Muscle of leg (tissue), 11 donors: ENCODE measurements around the gene SLC45A3. TPM values are rescaled to one million over a fixed set of nuclear protein-coding genes. Genes with fewer than 3 reads are reported as not detected.

Experiments
- DNase-seq: peaks from one replicate; pipeline ENCODE4 v3.0.0; 2013
- H3K27ac ChIP-seq: one replicate; pipeline ENCODE4 v1.5.1; 2013; ENCODE audit warnings: mild to moderate bottlenecking, low read length, control low read depth
- H3K27me3 ChIP-seq: one replicate; pipeline ENCODE4 v1.6.1; 2013; ENCODE audit warnings: low read length; ENCODE audit not compliant: control insufficient read depth, insufficient read depth
- H3K36me3 ChIP-seq: one replicate; pipeline ENCODE4 v1.6.1; 2013; ENCODE audit warnings: low read length; ENCODE audit not compliant: control insufficient read depth, insufficient read depth
- H3K4me1 ChIP-seq: one replicate; pipeline ENCODE4 v1.6.1; 2013; ENCODE audit warnings: low read length; ENCODE audit not compliant: control insufficient read depth, insufficient read depth
- H3K4me3 ChIP-seq: one replicate; pipeline ENCODE4 v1.5.1; 2013; ENCODE audit warnings: low read length, control low read depth
- H3K9me3 ChIP-seq: replicated peaks from 2 replicates; pipeline ENCODE4 v1.6.1; 2013; ENCODE audit warnings: low read depth, low read length; ENCODE audit not compliant: control insufficient read depth
- WGBS: methylation state at CpG from one replicate; pipeline ENCODE4 v1.1.5; 2013; ENCODE audit warnings: missing lambda C conversion rate; ENCODE audit not compliant: insufficient coverage; 5-methylcytosine and 5-hydroxymethylcytosine counted together
- polyA plus RNA-seq, 8 donors: library from polyadenylated mRNA; unstranded; fragments of 120-200 nt; gene quantifications; one replicate each; pipeline versions ENCODE4 v1.2.1 to v1.2.3, GENCODE V29; 2013; ENCODE audit warnings: inconsistent platforms in 1 of 8, low replicate concordance in 1 of 8; ENCODE audit not compliant: insufficient read length in 8 of 8, insufficient read depth in 1 of 8
- total RNA-seq: library from RNA; stranded (reverse); fragments of 120-200 nt; gene quantifications from one replicate; pipeline ENCODE4 v1.2.4, GENCODE V29; 2013

SLC45A3 gene
- total and polyA plus RNA-seq, 9 donors = 2.0 to 3.8 (median 2.6) TPM

- Histone ChIP-seq H3K27me3 (no peaks in the 10 kb centered on the region), H3K4me1 (peaks cover 14% of the 10 kb centered on the region), H3K27ac (peak overlapping the region; percentile 68), H3K4me3 (no peak overlapping the region), H3K36me3 (peaks cover 2% of the 10 kb centered on the region), H3K9me3 (no peaks in the 10 kb centered on the region)
- no CpG with 5 or more reads among the region's 2 CpGs for WGBS
- DNase-seq = no peak
Measured at GRCh38 chr1:205701420-205701819, 21.1 kb upstream of the SLC45A3 start.

GRCh38 chr1:205700865-205701401, 20.6 kb upstream of the SLC45A3 start:
- no peaks in the 10 kb centered on the region for H3K27me3 ChIP-seq
- H3K9me3 ChIP-seq = no peaks in the 10 kb centered on the region
- peaks cover 14% of the 10 kb centered on the region for H3K4me1 ChIP-seq
- peaks cover 2% of the 10 kb centered on the region for H3K36me3 ChIP-seq
- DNase-seq = peak; percentile 77
- peak overlapping the region; percentile 68 for H3K27ac ChIP-seq
- no peak overlapping the region for H3K4me3 ChIP-seq
- 0% methylated on average over 1 of the region's 2 CpGs for WGBS

- Histone ChIP-seq H3K36me3 (no peaks in the 10 kb centered on the region), H3K4me1 (peaks cover 14% of the 10 kb centered on the region), H3K27me3 (no peaks in the 10 kb centered on the region), H3K4me3 (no peak overlapping the region), H3K27ac (no peak overlapping the region), H3K9me3 (no peaks in the 10 kb centered on the region)
- 60% methylated on average over 1 of the region's 4 CpGs for WGBS
- no peak for DNase-seq
Measured at GRCh38 chr1:205699416-205699815, 19.1 kb upstream of the SLC45A3 start.

GRCh38 chr1:205698921-205699320, 18.6 kb upstream of the SLC45A3 start:
- H3K4me1 ChIP-seq = peaks cover 14% of the 10 kb centered on the region
- H3K27ac ChIP-seq = no peak overlapping the region
- H3K4me3 ChIP-seq = no peak overlapping the region
- 80% methylated on average over 1 of the region's 4 CpGs for WGBS
- DNase-seq = no peak
- H3K36me3 ChIP-seq = no peaks in the 10 kb centered on the region
- no peaks in the 10 kb centered on the region for H3K9me3 ChIP-seq
- H3K27me3 ChIP-seq = no peaks in the 10 kb centered on the region

GRCh38 chr1:205693421-205693991, 13.2 kb upstream of the SLC45A3 start:
- WGBS = 30% methylated on average over 4 of the region's 12 CpGs
- H3K9me3 ChIP-seq = no peaks in the 10 kb centered on the region
- no peak for DNase-seq
- no peak overlapping the region for H3K4me3 ChIP-seq
- H3K27ac ChIP-seq = no peak overlapping the region
- no peaks in the 10 kb centered on the region for H3K27me3 ChIP-seq
- peaks cover 3% of the 10 kb centered on the region for H3K4me1 ChIP-seq
- H3K36me3 ChIP-seq = no peaks in the 10 kb centered on the region

- 89% methylated on average over 4 of the region's 6 CpGs for WGBS
- Histone ChIP-seq H3K9me3 (no peaks in the 10 kb centered on the region), H3K4me3 (no peak overlapping the region), H3K4me1 (peaks cover 3% of the 10 kb centered on the region), H3K27me3 (peaks cover 4% of the 10 kb centered on the region), H3K36me3 (no peaks in the 10 kb centered on the region), H3K27ac (no peak overlapping the region)
- no peak for DNase-seq
Measured at GRCh38 chr1:205692423-205692822, 12.1 kb upstream of the SLC45A3 start.

GRCh38 chr1:205690122-205690756, 9.9 kb upstream of the SLC45A3 start:
- Histone ChIP-seq H3K9me3 (no peaks in the 10 kb centered on the region), H3K4me1 (peaks cover 3% of the 10 kb centered on the region), H3K36me3 (no peaks in the 10 kb centered on the region), H3K27me3 (peaks cover 5% of the 10 kb centered on the region), H3K4me3 (no peak overlapping the region), H3K27ac (no peak overlapping the region)
- 96% methylated on average over 3 of the region's 8 CpGs for WGBS
- no peak for DNase-seq

- Histone ChIP-seq H3K9me3 (no peaks in the 10 kb centered on the region), H3K27ac (no peak overlapping the region), H3K27me3 (peaks cover 5% of the 10 kb centered on the region), H3K36me3 (no peaks in the 10 kb centered on the region), H3K4me3 (no peak overlapping the region), H3K4me1 (peaks cover 3% of the 10 kb centered on the region)
- WGBS = 41% methylated on average over 4 of the region's 5 CpGs
- no peak for DNase-seq
Measured at GRCh38 chr1:205689479-205689878, 9.2 kb upstream of the SLC45A3 start.

- DNase-seq = no peak
- no peak overlapping the region for H3K4me3 ChIP-seq
- no peaks in the 10 kb centered on the region for H3K9me3 ChIP-seq
- no peaks in the 10 kb centered on the region for H3K36me3 ChIP-seq
- H3K27ac ChIP-seq = no peak overlapping the region
- 51% methylated on average over 3 of the region's 7 CpGs for WGBS
- peaks cover 3% of the 10 kb centered on the region for H3K4me1 ChIP-seq
- H3K27me3 ChIP-seq = peaks cover 5% of the 10 kb centered on the region
Measured at GRCh38 chr1:205688171-205689080, 8.1 kb upstream of the SLC45A3 start.

GRCh38 chr1:205687242-205687641, 6.9 kb upstream of the SLC45A3 start:
- Histone ChIP-seq H3K4me3 (no peak overlapping the region), H3K4me1 (peaks cover 3% of the 10 kb centered on the region), H3K27ac (no peak overlapping the region), H3K27me3 (peaks cover 5% of the 10 kb centered on the region), H3K9me3 (no peaks in the 10 kb centered on the region), H3K36me3 (no peaks in the 10 kb centered on the region)
- no CpG with 5 or more reads among the region's 2 CpGs for WGBS
- DNase-seq = no peak
